ENCODE measurements around the gene PCK1. TPM values are rescaled to one million over a fixed set of nuclear protein-coding genes. Genes with fewer than 3 reads are reported as not detected.

The PCK1 gene
- total RNA-seq, 1 experiment from 2014 or later, result not detected

DNA sequence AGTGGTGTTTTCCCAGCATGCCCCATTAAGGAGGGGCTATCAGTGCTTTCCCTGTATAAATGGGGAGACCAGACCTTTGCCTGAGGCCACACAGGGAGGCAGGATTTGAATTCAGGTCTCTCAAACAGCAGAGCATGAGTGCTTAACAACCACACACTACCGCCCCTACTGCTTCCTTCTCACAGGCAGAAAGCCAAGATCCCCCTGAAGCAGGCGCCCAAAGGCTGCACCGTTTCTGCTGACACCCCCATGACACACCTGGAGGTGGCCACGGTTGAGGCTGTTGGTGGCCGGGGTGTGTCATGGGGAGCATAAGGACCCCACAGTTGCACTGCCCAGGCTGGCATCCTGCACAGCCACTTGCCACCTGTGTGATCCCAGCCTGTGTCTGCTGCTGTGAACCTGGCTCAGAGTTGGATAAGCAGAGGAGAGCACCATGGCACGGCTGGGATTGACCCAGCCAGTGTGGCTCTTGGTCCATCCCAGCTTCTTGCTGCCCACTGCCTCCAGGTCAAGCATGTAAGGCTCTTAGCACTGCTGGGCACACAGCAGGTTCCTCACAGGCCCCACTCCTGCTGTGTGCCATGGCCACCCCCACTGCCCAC is 28.3 kb downstream of the PCK1 start:
- Mint-ChIP-seq H3K36me3 (ENCODE audit: insufficient read depth in 1 of 3, low read depth in 3 of 3) (no peaks in the 10 kb centered on the region), H3K4me3 (no peak overlapping the region), H3K9me3 (peaks cover 0 to 9% of the 10 kb centered on the region in 2 experiments; a peak in 3 of 5 replicates), H3K27me3 (ENCODE audit: low read depth) (peaks cover 10% of the 10 kb centered on the region), H3K27ac (no peak overlapping the region), H3K4me1 (peaks cover 3 to 32% of the 10 kb centered on the region in 2 experiments; a peak in 3 of 4 replicates)
- Histone ChIP-seq H2BK120ac (ENCODE audit: low read depth, low read length, poor library complexity, severe bottlenecking) (no peak overlapping the region), H3K79me2 (ENCODE audit: insufficient read depth, low read length) (no peaks in the 10 kb centered on the region), H3K23ac (ENCODE audit: insufficient read length, low read depth, low read length) (no peak overlapping the region), H3K9ac (ENCODE audit: extremely low read depth, insufficient read length, low read length) (no peak overlapping the region), H4K5ac (ENCODE audit: insufficient read length, low read depth, low read length) (no peak overlapping the region), H4K20me1 (ENCODE audit: control insufficient read depth, insufficient read depth, insufficient read length) (no peaks in the 10 kb centered on the region), H3K4ac (ENCODE audit: low read depth, low read length) (no peak overlapping the region), H2BK12ac (ENCODE audit: insufficient read length, low read depth, low read length) (no peak overlapping the region), H2AK5ac (ENCODE audit: insufficient read length, low read length) (no peak overlapping the region), H3K4me1 (ENCODE audit: insufficient read depth, low read length) (no peaks in the 10 kb centered on the region), H3K27me3 (ENCODE audit: insufficient read depth, low read length) (no peaks in the 10 kb centered on the region), H3K27ac (ENCODE audit: insufficient read length, low read depth, low read length) (no peak overlapping the region), H2BK5ac (ENCODE audit: insufficient read length, low read length) (no peak overlapping the region), H3K9me3 (ENCODE audit: control insufficient read depth, low read depth, low read length) (no peaks in the 10 kb centered on the region), H4K91ac (ENCODE audit: insufficient read length, low read depth, low read length) (no peak overlapping the region), H2BK15ac (ENCODE audit: low read depth, low read length) (no peak overlapping the region), H3K79me1 (ENCODE audit: insufficient read depth, low read depth, low read length, poor library complexity, severe bottlenecking) (no peaks in the 10 kb centered on the region), H3K56ac (ENCODE audit: insufficient read length, low read depth, low read length) (no peak overlapping the region), H3K4me2 (ENCODE audit: insufficient read depth, insufficient read length, low read length) (no peak overlapping the region), H3T11ph (ENCODE audit: low read length) (no peak overlapping the region), H2AFZ (ENCODE audit: low read length) (no peak overlapping the region), H3K14ac (ENCODE audit: insufficient read depth, low read length) (no peak overlapping the region), H4K8ac (replicated peaks; ENCODE audit: insufficient read length, low read depth, low read length) (no peak overlapping the region), H3K23me2 (ENCODE audit: insufficient read length, low read depth, low read length, poor library complexity, severe bottlenecking) (no peaks in the 10 kb centered on the region), H3K18ac (ENCODE audit: insufficient read length, low read depth, low read length) (no peak overlapping the region), H2BK20ac (ENCODE audit: low read depth, low read length, poor library complexity, severe bottlenecking) (no peak overlapping the region)
- no peak for DNase-seq
- no CpG with 5 or more reads among the region's 6 CpGs for WGBS (ENCODE audit: extremely low coverage, insufficient read length, low lambda C conversion rate)
- TF ChIP-seq, protein P1, sequence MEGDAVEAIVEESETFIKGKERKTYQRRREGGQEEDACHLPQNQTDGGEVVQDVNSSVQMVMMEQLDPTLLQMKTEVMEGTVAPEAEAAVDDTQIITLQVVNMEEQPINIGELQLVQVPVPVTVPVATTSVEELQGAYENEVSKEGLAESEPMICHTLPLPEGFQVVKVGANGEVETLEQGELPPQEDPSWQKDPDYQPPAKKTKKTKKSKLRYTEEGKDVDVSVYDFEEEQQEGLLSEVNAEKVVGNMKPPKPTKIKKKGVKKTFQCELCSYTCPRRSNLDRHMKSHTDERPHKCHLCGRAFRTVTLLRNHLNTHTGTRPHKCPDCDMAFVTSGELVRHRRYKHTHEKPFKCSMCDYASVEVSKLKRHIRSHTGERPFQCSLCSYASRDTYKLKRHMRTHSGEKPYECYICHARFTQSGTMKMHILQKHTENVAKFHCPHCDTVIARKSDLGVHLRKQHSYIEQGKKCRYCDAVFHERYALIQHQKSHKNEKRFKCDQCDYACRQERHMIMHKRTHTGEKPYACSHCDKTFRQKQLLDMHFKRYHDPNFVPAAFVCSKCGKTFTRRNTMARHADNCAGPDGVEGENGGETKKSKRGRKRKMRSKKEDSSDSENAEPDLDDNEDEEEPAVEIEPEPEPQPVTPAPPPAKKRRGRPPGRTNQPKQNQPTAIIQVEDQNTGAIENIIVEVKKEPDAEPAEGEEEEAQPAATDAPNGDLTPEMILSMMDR (conservative IDR thresholded peaks at IDR 0.05), result no peak

All from H9 (cell line).